ENCODE measurements around the gene SPATA32. TPM values are rescaled to one million over a fixed set of nuclear protein-coding genes. Genes with fewer than 3 reads are reported as not detected.

Gene SPATA32
- total and polyA plus RNA-seq, 5 donors from 2014 or later, result 0.20 to 0.60 (median 0.36) TPM; not detected in 2

DNA sequence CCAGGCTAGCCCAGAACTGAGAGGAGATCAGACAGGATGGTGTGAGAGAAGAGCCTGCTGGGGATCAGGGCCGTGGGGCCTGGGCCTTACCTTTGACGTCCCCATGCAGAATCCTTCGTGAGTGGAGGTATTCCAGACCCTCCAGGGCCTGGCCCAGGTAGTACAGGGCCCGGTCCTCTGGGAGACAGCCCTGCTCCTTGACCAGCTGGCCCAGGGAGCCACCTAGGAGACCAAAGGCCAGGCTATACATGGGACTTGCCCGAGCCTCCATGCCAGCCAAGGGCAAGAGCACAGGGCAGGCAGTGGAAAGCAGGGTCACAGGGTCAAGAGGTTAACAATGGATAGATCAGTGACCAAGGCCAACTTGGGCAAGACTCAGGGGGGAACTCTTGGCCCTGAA lies 12.1 kb upstream of the SPATA32 start:
- H3K36me3 ChIP-seq (ENCODE audit: control insufficient read depth, insufficient read depth, low read length), result peaks cover 49% of the 10 kb centered on the region

GRCh38 chr17:45273551-45273957 lies 11.7 kb upstream of the SPATA32 start:
- H3K9me3 Mint-ChIP-seq, result no peaks in the 10 kb centered on the region
- H3K36me3 Mint-ChIP-seq, result peaks cover 18% of the 10 kb centered on the region

More for the DNA sequence above, 12.1 kb upstream of the SPATA32 start:
- no peaks in the 10 kb centered on the region for H3K9me3 ChIP-seq (ENCODE audit: control insufficient read depth in 2 of 2, low read length in 2 of 2)
- Mint-ChIP-seq H3K4me3 (no peak overlapping the region), H3K9me3 (no peaks in the 10 kb centered on the region), H3K27ac (no peak overlapping the region), H3K36me3 (peaks cover 18% of the 10 kb centered on the region), H3K27me3 (no peaks in the 10 kb centered on the region), H3K4me1 (peaks cover 0 to 12% (median 9%) of the 10 kb centered on the region in 4 donors)
- no peak for ATAC-seq (ENCODE audit: low read depth in 2 of 2)
- H3K4me3 ChIP-seq (ENCODE audit: low read depth, low read length), result no peak overlapping the region
- H3K27me3 ChIP-seq (ENCODE audit: control insufficient read depth, insufficient read depth, low read length), result no peaks in the 10 kb centered on the region
- H3K4me1 ChIP-seq (ENCODE audit: control insufficient read depth, insufficient read depth, low read length, poor library complexity, severe bottlenecking), result no peaks in the 10 kb centered on the region
- DNase-seq, result no peak
- no peak overlapping the region for H3K27ac ChIP-seq (ENCODE audit: insufficient read depth, low read length, poor library complexity, severe bottlenecking)

GRCh38 chr17:45271603-45272002 lies 9.7 kb upstream of the SPATA32 start:
- DNase-seq, result no peak
- peaks cover 26% of the 10 kb centered on the region for H3K36me3 Mint-ChIP-seq

More at GRCh38 chr17:45273551-45273957, 11.7 kb upstream of the SPATA32 start:
- DNase-seq (no peak), ATAC-seq (ENCODE audit: low read depth in 2 of 2) (no peak)
- H3K4me3 ChIP-seq (ENCODE audit: low read depth, low read length), result no peak overlapping the region
- Mint-ChIP-seq H3K4me1 (peaks cover 0 to 12% (median 9%) of the 10 kb centered on the region in 4 donors), H3K27ac (no peak overlapping the region), H3K27me3 (no peaks in the 10 kb centered on the region), H3K4me3 (no peak overlapping the region)
- H3K4me1 ChIP-seq (ENCODE audit: control insufficient read depth, insufficient read depth, low read length, poor library complexity, severe bottlenecking), result no peaks in the 10 kb centered on the region
- H3K9me3 ChIP-seq (ENCODE audit: control insufficient read depth in 2 of 2, low read length in 2 of 2), result no peaks in the 10 kb centered on the region
- H3K27ac ChIP-seq (ENCODE audit: insufficient read depth, low read length, poor library complexity, severe bottlenecking), result no peak overlapping the region
- H3K36me3 ChIP-seq (ENCODE audit: control insufficient read depth, insufficient read depth, low read length), result peaks cover 54% of the 10 kb centered on the region
- no peaks in the 10 kb centered on the region for H3K27me3 ChIP-seq (ENCODE audit: control insufficient read depth, insufficient read depth, low read length)

DNA sequence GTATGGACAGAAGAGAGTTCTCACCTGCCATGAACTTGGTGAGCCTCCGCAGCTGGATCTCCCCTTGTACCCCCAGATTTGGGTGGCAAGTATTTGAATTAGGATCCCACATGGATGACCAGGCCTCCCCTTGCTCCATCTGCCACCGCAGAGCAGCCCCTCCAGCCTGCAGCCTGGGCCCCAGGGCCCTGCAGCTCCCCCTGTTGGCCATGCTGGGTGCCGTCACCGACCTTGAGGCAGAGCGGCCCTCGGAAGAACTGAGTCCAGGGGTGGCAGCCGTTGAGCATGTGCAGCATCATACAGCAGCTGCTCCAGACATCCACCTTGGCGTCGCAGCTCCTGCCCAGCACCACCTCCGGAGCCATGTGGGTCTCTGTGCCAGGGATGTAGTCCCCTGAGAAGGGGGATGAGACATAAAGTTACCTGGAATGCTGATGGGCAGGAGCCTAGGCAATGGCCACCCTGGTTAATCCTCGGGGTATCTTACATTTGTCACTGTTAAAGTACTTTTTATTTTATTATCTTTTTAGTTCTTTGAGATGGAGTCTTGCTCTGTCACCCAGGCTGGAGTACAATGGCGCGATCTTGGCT lies 9.0 kb upstream of the SPATA32 start:
- Histone ChIP-seq H3K4me3 (ENCODE audit: low read depth, low read length) (no peak overlapping the region), H3K36me3 (ENCODE audit: control insufficient read depth, insufficient read depth, low read length) (peaks cover 81% of the 10 kb centered on the region), H3K4me1 (ENCODE audit: control insufficient read depth, insufficient read depth, low read length, poor library complexity, severe bottlenecking) (no peaks in the 10 kb centered on the region), H3K27ac (ENCODE audit: insufficient read depth, low read length, poor library complexity, severe bottlenecking) (no peak overlapping the region), H3K27me3 (ENCODE audit: control insufficient read depth, insufficient read depth, low read length) (no peaks in the 10 kb centered on the region), H3K9me3 (ENCODE audit: control insufficient read depth in 2 of 2, low read length in 2 of 2) (no peaks in the 10 kb centered on the region)
- peak overlapping the region in 1 of 3 donors; percentile 15 for H3K27ac Mint-ChIP-seq
- H3K9me3 Mint-ChIP-seq, result no peaks in the 10 kb centered on the region
- no peak overlapping the region for H3K4me3 Mint-ChIP-seq
- peaks cover 0 to 5% (median 2%) of the 10 kb centered on the region in 4 donors for H3K4me1 Mint-ChIP-seq
- no peaks in the 10 kb centered on the region for H3K27me3 Mint-ChIP-seq
- DNase-seq (peak; percentile 26 to 42 (median 41)), ATAC-seq (ENCODE audit: low read depth in 2 of 2) (peak in 1 of 2 donors; percentile 52)
- peaks cover 26% of the 10 kb centered on the region for H3K36me3 Mint-ChIP-seq

More at GRCh38 chr17:45271603-45272002, 9.7 kb upstream of the SPATA32 start:
- Histone ChIP-seq H3K9me3 (ENCODE audit: control insufficient read depth in 2 of 2, low read length in 2 of 2) (no peaks in the 10 kb centered on the region), H3K27ac (ENCODE audit: insufficient read depth, low read length, poor library complexity, severe bottlenecking) (no peak overlapping the region), H3K4me1 (ENCODE audit: control insufficient read depth, insufficient read depth, low read length, poor library complexity, severe bottlenecking) (no peaks in the 10 kb centered on the region), H3K36me3 (ENCODE audit: control insufficient read depth, insufficient read depth, low read length) (peaks cover 74% of the 10 kb centered on the region), H3K4me3 (ENCODE audit: low read depth, low read length) (no peak overlapping the region), H3K27me3 (ENCODE audit: control insufficient read depth, insufficient read depth, low read length) (no peaks in the 10 kb centered on the region)
- Mint-ChIP-seq H3K4me3 (no peak overlapping the region), H3K9me3 (no peaks in the 10 kb centered on the region), H3K27me3 (no peaks in the 10 kb centered on the region), H3K27ac (peak overlapping the region in 1 of 3 donors; percentile 26), H3K4me1 (peaks cover 0 to 5% (median 2%) of the 10 kb centered on the region in 4 donors)
- no peak for ATAC-seq (ENCODE audit: low read depth in 2 of 2)

DNA sequence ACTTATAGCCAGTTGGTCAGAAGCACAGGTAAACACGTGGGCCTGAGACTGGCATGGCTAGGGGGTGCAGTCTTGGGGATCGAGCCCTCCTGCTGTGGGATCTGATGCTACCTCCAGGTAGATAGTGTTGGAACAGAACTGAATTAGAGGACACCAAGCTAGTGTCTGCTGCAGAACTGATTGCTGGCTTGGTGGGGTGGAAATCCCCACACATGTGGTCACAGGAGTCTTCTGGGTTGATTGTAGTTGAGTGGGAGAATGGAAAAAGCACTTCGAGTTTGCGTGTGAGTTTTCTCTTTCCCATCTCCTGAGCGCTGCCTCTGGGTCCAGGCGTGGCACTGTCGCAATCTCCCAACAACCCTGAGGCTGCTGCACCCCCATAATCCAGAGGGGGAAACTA lies 8.0 kb upstream of the SPATA32 start:
- no peak for ATAC-seq (ENCODE audit: low read depth in 2 of 2)
- no peak for DNase-seq

GRCh38 chr17:45267436-45268055 lies 5.7 kb upstream of the SPATA32 start:
- ATAC-seq (ENCODE audit: low read depth in 2 of 2) (no peak), DNase-seq (no peak)
- Mint-ChIP-seq H3K27me3 (no peaks in the 10 kb centered on the region), H3K9me3 (no peaks in the 10 kb centered on the region), H3K4me3 (no peak overlapping the region), H3K36me3 (peaks cover 21% of the 10 kb centered on the region), H3K27ac (no peak overlapping the region), H3K4me1 (peaks cover 0 to 13% (median 6%) of the 10 kb centered on the region in 4 donors)
- Histone ChIP-seq H3K9me3 (ENCODE audit: control insufficient read depth in 2 of 2, low read length in 2 of 2) (no peaks in the 10 kb centered on the region), H3K4me1 (ENCODE audit: control insufficient read depth, insufficient read depth, low read length, poor library complexity, severe bottlenecking) (peaks cover 7% of the 10 kb centered on the region), H3K36me3 (ENCODE audit: control insufficient read depth, insufficient read depth, low read length) (peaks cover 90% of the 10 kb centered on the region), H3K4me3 (ENCODE audit: low read depth, low read length) (no peak overlapping the region), H3K27ac (ENCODE audit: insufficient read depth, low read length, poor library complexity, severe bottlenecking) (no peak overlapping the region), H3K27me3 (ENCODE audit: control insufficient read depth, insufficient read depth, low read length) (no peaks in the 10 kb centered on the region)

More for the DNA sequence above, 8.0 kb upstream of the SPATA32 start:
- H3K27ac Mint-ChIP-seq, result peak overlapping the region in 1 of 3 donors; percentile 31
- no peaks in the 10 kb centered on the region for H3K4me1 ChIP-seq (ENCODE audit: control insufficient read depth, insufficient read depth, low read length, poor library complexity, severe bottlenecking)
- peaks cover 0 to 5% (median 2%) of the 10 kb centered on the region in 4 donors for H3K4me1 Mint-ChIP-seq
- H3K4me3 ChIP-seq (ENCODE audit: low read depth, low read length), result no peak overlapping the region
- H3K9me3 Mint-ChIP-seq, result no peaks in the 10 kb centered on the region
- H3K27me3 ChIP-seq (ENCODE audit: control insufficient read depth, insufficient read depth, low read length), result no peaks in the 10 kb centered on the region
- H3K27ac ChIP-seq (ENCODE audit: insufficient read depth, low read length, poor library complexity, severe bottlenecking), result no peak overlapping the region
- no peaks in the 10 kb centered on the region for H3K9me3 ChIP-seq (ENCODE audit: control insufficient read depth in 2 of 2, low read length in 2 of 2)
- H3K4me3 Mint-ChIP-seq, result no peak overlapping the region
- peaks cover 26% of the 10 kb centered on the region for H3K36me3 Mint-ChIP-seq
- no peaks in the 10 kb centered on the region for H3K27me3 Mint-ChIP-seq
- H3K36me3 ChIP-seq (ENCODE audit: control insufficient read depth, insufficient read depth, low read length), result peaks cover 88% of the 10 kb centered on the region

DNA sequence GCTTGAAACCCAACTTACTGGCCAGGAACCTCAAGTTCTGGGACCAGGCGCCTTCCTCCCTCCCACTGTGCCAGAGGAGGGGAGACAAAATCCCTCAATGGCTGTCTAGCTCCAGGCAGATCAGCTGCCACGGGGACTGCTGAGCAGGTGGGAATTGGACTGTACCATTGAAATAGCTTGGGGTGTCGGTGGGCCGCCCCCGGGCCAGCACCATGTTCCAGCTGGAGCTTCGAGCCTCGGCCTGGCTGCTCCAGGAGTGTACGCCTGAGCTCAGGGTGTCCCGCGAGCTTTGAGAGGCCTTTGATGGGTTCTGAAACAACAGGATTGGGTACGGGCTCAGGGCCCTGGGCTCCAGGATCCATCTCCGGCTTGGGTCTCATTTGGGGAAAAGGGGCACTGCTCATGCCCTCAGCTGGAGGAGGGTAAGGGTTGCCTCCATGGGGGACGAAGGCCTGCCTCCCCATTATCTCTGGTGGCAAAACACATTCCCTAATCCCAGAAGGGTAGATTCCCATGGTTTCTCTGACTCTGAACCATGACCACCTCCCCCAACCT lies 4.6 kb upstream of the SPATA32 start:
- H3K27ac ChIP-seq (ENCODE audit: insufficient read depth, low read length, poor library complexity, severe bottlenecking), result no peak overlapping the region
- H3K36me3 Mint-ChIP-seq, result peaks cover 21% of the 10 kb centered on the region
- no peaks in the 10 kb centered on the region for H3K27me3 Mint-ChIP-seq
- DNase-seq, result no peak
- no peak overlapping the region for H3K4me3 Mint-ChIP-seq
- no peaks in the 10 kb centered on the region for H3K9me3 ChIP-seq (ENCODE audit: control insufficient read depth in 2 of 2, low read length in 2 of 2)
- H3K27me3 ChIP-seq (ENCODE audit: control insufficient read depth, insufficient read depth, low read length), result no peaks in the 10 kb centered on the region
- H3K9me3 Mint-ChIP-seq, result no peaks in the 10 kb centered on the region
- peak overlapping the region in 1 of 3 donors; percentile 23 for H3K27ac Mint-ChIP-seq
- peaks cover 79% of the 10 kb centered on the region for H3K36me3 ChIP-seq (ENCODE audit: control insufficient read depth, insufficient read depth, low read length)
- H3K4me1 Mint-ChIP-seq, result peaks cover 0 to 21% (median 7%) of the 10 kb centered on the region in 4 donors
- no peak overlapping the region for H3K4me3 ChIP-seq (ENCODE audit: low read depth, low read length)
- no peak for ATAC-seq (ENCODE audit: low read depth in 2 of 2)
- peaks cover 17% of the 10 kb centered on the region for H3K4me1 ChIP-seq (ENCODE audit: control insufficient read depth, insufficient read depth, low read length, poor library complexity, severe bottlenecking)

All from CD4-positive, CD25-positive, alpha-beta regulatory T cell (primary cell).